CD4-positive, alpha-beta memory T cell (primary cell): ENCODE results near the gene MAML2. TPM values are rescaled to one million over a fixed set of nuclear protein-coding genes. Genes with fewer than 3 reads are reported as not detected.

Experiments
- CTCF ChIA-PET: fragments of 350-600 bp; sonication (Branson Sonifier 250); formaldehyde crosslinking; loops from one replicate; lab custom pipeline; 2021; ENCODE audit warnings: inconsistent platforms; ENCODE audit not compliant: partially characterized antibody; lab: Charles Lee
- POLR2A ChIA-PET: fragments of 350-600 bp; sonication (Branson Sonifier 250); formaldehyde crosslinking; loops from one replicate; lab custom pipeline; 2021; ENCODE audit not compliant: partially characterized antibody; lab: Charles Lee
- DNase-seq, 5 donors: peaks; one replicate each; pipeline versions ENCODE4 v3.0.0 to v3.0.0-alpha.2; 2020 to 2022; ENCODE audit warnings: mixed read lengths in 1 of 5
- H3K27ac ChIP-seq: one replicate; pipeline ENCODE4 v1.7.0; 2013; ENCODE audit warnings: low read depth, low read length
- H3K27me3 ChIP-seq: 2 replicates; pipeline ENCODE4 v1.7.0; 2013; ENCODE audit warnings: mild to moderate bottlenecking, low read length, moderate library complexity; ENCODE audit not compliant: insufficient read depth
- H3K36me3 ChIP-seq: 2 replicates; pipeline ENCODE4 v1.7.0; 2013; ENCODE audit warnings: mild to moderate bottlenecking, low read length, moderate library complexity; ENCODE audit not compliant: insufficient read depth
- H3K4me1 ChIP-seq: 2 replicates; pipeline ENCODE4 v1.7.0; 2013; ENCODE audit warnings: mild to moderate bottlenecking, low read length, moderate library complexity; ENCODE audit not compliant: insufficient read depth
- H3K4me3 ChIP-seq, 2 donors: one replicate each; pipeline ENCODE4 v1.7.0; 2013; ENCODE audit warnings: low read length in 2 of 2, mild to moderate bottlenecking in 1 of 2
- H3K9me3 ChIP-seq, 2 donors: one replicate each; pipeline ENCODE4 v1.7.0; 2013; ENCODE audit warnings: low read length in 2 of 2, control low read depth in 1 of 2; ENCODE audit not compliant: control insufficient read depth in 1 of 2
- H3K27ac Mint-ChIP-seq, 7 donors: one replicate each; pipeline ENCODE4 v1.8.0; 2020 to 2021; ENCODE audit warnings: mixed read lengths in 7 of 7, mild to moderate bottlenecking in 6 of 7, inconsistent platforms in 3 of 7, moderate library complexity in 3 of 7
- H3K27me3 Mint-ChIP-seq, 2 donors: one replicate each; pipeline ENCODE4 v1.8.0; 2020 to 2021; ENCODE audit warnings: mixed read lengths in 2 of 2
- H3K36me3 Mint-ChIP-seq, 2 donors: one replicate each; pipeline ENCODE4 v1.8.0; 2020 to 2021; ENCODE audit warnings: mixed read lengths in 2 of 2, inconsistent platforms in 1 of 2, mild to moderate bottlenecking in 1 of 2
- H3K4me1 Mint-ChIP-seq, 4 donors: one replicate each; pipeline ENCODE4 v1.8.0; 2020 to 2021; ENCODE audit warnings: mixed read lengths in 4 of 4, mild to moderate bottlenecking in 1 of 4
- H3K4me3 Mint-ChIP-seq, 8 donors: one replicate each; pipeline ENCODE4 v1.8.0; 2020 to 2021; ENCODE audit warnings: mixed read lengths in 8 of 8, mild to moderate bottlenecking in 7 of 8, moderate library complexity in 6 of 8, inconsistent platforms in 3 of 8
- H3K9me3 Mint-ChIP-seq, 8 donors: one replicate each; pipeline ENCODE4 v1.8.0; 2020 to 2021; ENCODE audit warnings: mixed read lengths in 8 of 8, mild to moderate bottlenecking in 5 of 8, inconsistent platforms in 3 of 8, moderate library complexity in 1 of 8
- intact Hi-C: fragments of 100-400 bp; cut with micrococcal nuclease; formaldehyde crosslinking; loops from one replicate; pipeline ENCODE4 v1.15.1; 2023
- polyA plus RNA-seq, 2 donors: library from polyadenylated mRNA; unstranded; fragments of 300-500 nt; fragmentation: Illumina TruSeq; gene quantifications; one replicate each; pipeline ENCODE4 v1.2.3, GENCODE V29; 2021
- total RNA-seq, 2 experiments: library from RNA; stranded (reverse); gene quantifications; one replicate each; pipeline ENCODE4 v1.2.3, GENCODE V29; 2021

The MAML2 gene
- total and polyA plus RNA-seq, 4 experiments from 2014 or later: 1.6 to 38.3 (median 25.5) TPM

- DNase-seq: no peak
- Mint-ChIP-seq H3K36me3 (peaks cover 10 to 12% of the 10 kb centered on the region in 2 donors), H3K9me3 (peaks cover 0 to 3% (median 0%) of the 10 kb centered on the region in 8 donors), H3K4me3 (peak overlapping the region in 7 of 8 donors; percentile 8 to 77 (median 59)), H3K27ac (peak overlapping the region; percentile 65 to 90 (median 78)), H3K4me1 (peaks cover 56 to 77% (median 66%) of the 10 kb centered on the region in 4 donors), H3K27me3 (no peaks in the 10 kb centered on the region)
- no peak overlapping the region for H3K27ac ChIP-seq
- intact Hi-C loops: no loop called here
- H3K4me3 ChIP-seq: no peak overlapping the region
- ChIA-PET POLR2A (interaction anchor here (1.0 to 1.3 kb wide), 3 partner anchors 72 to 905 kb away, joined by 3 to 5 read pairs (median 3); partner anchors contain the start of gene MAML2), CTCF (interaction anchor here (7.8 kb wide), 1 partner anchor 206 kb away, joined by 38 read pairs; the partner anchor contains the start of gene MAML2)
- no peaks in the 10 kb centered on the region for H3K27me3 ChIP-seq
- H3K4me1 ChIP-seq: peaks cover 73% of the 10 kb centered on the region
- H3K36me3 ChIP-seq: no peaks in the 10 kb centered on the region
- H3K9me3 ChIP-seq: no peaks in the 10 kb centered on the region
Observed at GRCh38 chr11:96136613-96137298, 206.2 kb downstream of the MAML2 start.

GRCh38 chr11:96134602-96135001 lies 208.4 kb downstream of the MAML2 start:
- Histone ChIP-seq H3K9me3 (no peaks in the 10 kb centered on the region), H3K36me3 (no peaks in the 10 kb centered on the region), H3K4me1 (peaks cover 55% of the 10 kb centered on the region), H3K27ac (no peak overlapping the region), H3K27me3 (no peaks in the 10 kb centered on the region), H3K4me3 (no peak overlapping the region)
- ChIA-PET POLR2A (interaction anchor here (1.2 to 1.3 kb wide), 2 partner anchors 208 to 345 kb away, joined by 3 read pairs; partner anchors contain the start of gene FAM76B), CTCF (interaction anchor here (0.6 to 7.8 kb wide), 2 partner anchors 153 to 208 kb away, joined by 4 to 38 read pairs; partner anchors contain the start of gene MAML2)
- H3K4me1 Mint-ChIP-seq: peaks cover 39 to 69% (median 55%) of the 10 kb centered on the region in 4 donors
- peak in 4 of 5 donors; percentile 30 to 56 (median 38) for DNase-seq
- peaks cover 20 to 21% of the 10 kb centered on the region in 2 donors for H3K36me3 Mint-ChIP-seq
- peak overlapping the region in 6 of 7 donors; percentile 50 to 82 (median 72) for H3K27ac Mint-ChIP-seq
- H3K4me3 Mint-ChIP-seq: peak overlapping the region in 5 of 8 donors; percentile 21 to 83 (median 47)
- peaks cover 0 to 3% (median 0%) of the 10 kb centered on the region in 8 donors for H3K9me3 Mint-ChIP-seq
- intact Hi-C loops: no loop called here
- H3K27me3 Mint-ChIP-seq: no peaks in the 10 kb centered on the region

- no peaks in the 10 kb centered on the region for H3K36me3 ChIP-seq
- H3K4me1 ChIP-seq: peaks cover 41% of the 10 kb centered on the region
- Mint-ChIP-seq H3K27me3 (no peaks in the 10 kb centered on the region), H3K27ac (peak overlapping the region in 2 of 7 donors; percentile 32 to 47), H3K4me1 (peaks cover 36 to 67% (median 54%) of the 10 kb centered on the region in 4 donors), H3K36me3 (peaks cover 20 to 22% of the 10 kb centered on the region in 2 donors), H3K9me3 (peaks cover 0 to 3% (median 0%) of the 10 kb centered on the region in 8 donors), H3K4me3 (no peak overlapping the region)
- intact Hi-C loops: no loop called here
- ChIA-PET POLR2A (no interaction called here), CTCF (no interaction called here)
- H3K4me3 ChIP-seq: no peak overlapping the region
- DNase-seq: no peak
- no peaks in the 10 kb centered on the region for H3K27me3 ChIP-seq
- H3K27ac ChIP-seq: no peak overlapping the region
- no peaks in the 10 kb centered on the region for H3K9me3 ChIP-seq
Observed at GRCh38 chr11:96132437-96132836, 210.6 kb downstream of the MAML2 start.

- Mint-ChIP-seq H3K27me3 (no peaks in the 10 kb centered on the region), H3K4me3 (no peak overlapping the region), H3K27ac (peak overlapping the region in 2 of 7 donors; percentile 9 to 60), H3K4me1 (peaks cover 35 to 66% (median 51%) of the 10 kb centered on the region in 4 donors), H3K36me3 (peaks cover 14 to 27% of the 10 kb centered on the region in 2 donors), H3K9me3 (peaks cover 0 to 3% (median 0%) of the 10 kb centered on the region in 8 donors)
- H3K27ac ChIP-seq: no peak overlapping the region
- ChIA-PET CTCF (interaction anchor here (1.1 to 1.7 kb wide), 2 partner anchors 209 to 213 kb away, joined by 3 to 6 read pairs; partner anchors contain the start of gene MAML2), POLR2A (no interaction called here)
- no peaks in the 10 kb centered on the region for H3K36me3 ChIP-seq
- H3K4me3 ChIP-seq: no peak overlapping the region
- no peaks in the 10 kb centered on the region for H3K27me3 ChIP-seq
- H3K9me3 ChIP-seq: no peaks in the 10 kb centered on the region
- H3K4me1 ChIP-seq: peaks cover 18% of the 10 kb centered on the region
- intact Hi-C loops: no loop called here
- DNase-seq: no peak
Observed at GRCh38 chr11:96130061-96130620, 212.9 kb downstream of the MAML2 start.

GRCh38 chr11:96127596-96127959 lies 215.4 kb downstream of the MAML2 start:
- Mint-ChIP-seq H3K27ac (no peak overlapping the region), H3K4me3 (no peak overlapping the region), H3K27me3 (no peaks in the 10 kb centered on the region), H3K4me1 (peaks cover 34 to 73% (median 58%) of the 10 kb centered on the region in 4 donors), H3K9me3 (no peaks in the 10 kb centered on the region), H3K36me3 (peaks cover 12 to 27% of the 10 kb centered on the region in 2 donors)
- ChIA-PET POLR2A (interaction anchor here (0.7 kb wide), 1 partner anchor 116 kb away, joined by 3 read pairs; no protein-coding TSS in a partner anchor), CTCF (interaction anchor here (0.9 to 1.8 kb wide), 3 partner anchors 26 to 215 kb away, joined by 3 to 6 read pairs (median 4); partner anchors contain the start of gene MAML2)
- H3K4me1 ChIP-seq: peaks cover 8% of the 10 kb centered on the region
- no peak for DNase-seq
- no peaks in the 10 kb centered on the region for H3K36me3 ChIP-seq
- no peaks in the 10 kb centered on the region for H3K9me3 ChIP-seq
- intact Hi-C loops: no loop called here
- H3K4me3 ChIP-seq: no peak overlapping the region
- H3K27me3 ChIP-seq: no peaks in the 10 kb centered on the region
- no peak overlapping the region for H3K27ac ChIP-seq

- Histone ChIP-seq H3K9me3 (no peaks in the 10 kb centered on the region), H3K27me3 (no peaks in the 10 kb centered on the region), H3K4me3 (no peak overlapping the region), H3K27ac (no peak overlapping the region), H3K36me3 (no peaks in the 10 kb centered on the region), H3K4me1 (peaks cover 6% of the 10 kb centered on the region)
- peak in 1 of 5 donors; percentile 9 for DNase-seq
- ChIA-PET POLR2A (interaction anchor here (0.7 kb wide), 1 partner anchor 117 kb away, joined by 3 read pairs; no protein-coding TSS in a partner anchor), CTCF (interaction anchor here (0.9 to 1.8 kb wide), 3 partner anchors 27 to 215 kb away, joined by 3 to 6 read pairs (median 4); partner anchors contain the start of gene MAML2)
- intact Hi-C loops: no loop called here
- H3K27me3 Mint-ChIP-seq: no peaks in the 10 kb centered on the region
- peaks cover 14 to 32% of the 10 kb centered on the region in 2 donors for H3K36me3 Mint-ChIP-seq
- peaks cover 34 to 71% (median 55%) of the 10 kb centered on the region in 4 donors for H3K4me1 Mint-ChIP-seq
- H3K27ac Mint-ChIP-seq: peak overlapping the region in 2 of 7 donors; percentile 39 to 55
- no peaks in the 10 kb centered on the region for H3K9me3 Mint-ChIP-seq
- peak overlapping the region in 1 of 8 donors; percentile 38 for H3K4me3 Mint-ChIP-seq
Observed at GRCh38 chr11:96126917-96127595, 215.9 kb downstream of the MAML2 start.
